Measurements from ENCODE around the gene TM4SF1.

DNA sequence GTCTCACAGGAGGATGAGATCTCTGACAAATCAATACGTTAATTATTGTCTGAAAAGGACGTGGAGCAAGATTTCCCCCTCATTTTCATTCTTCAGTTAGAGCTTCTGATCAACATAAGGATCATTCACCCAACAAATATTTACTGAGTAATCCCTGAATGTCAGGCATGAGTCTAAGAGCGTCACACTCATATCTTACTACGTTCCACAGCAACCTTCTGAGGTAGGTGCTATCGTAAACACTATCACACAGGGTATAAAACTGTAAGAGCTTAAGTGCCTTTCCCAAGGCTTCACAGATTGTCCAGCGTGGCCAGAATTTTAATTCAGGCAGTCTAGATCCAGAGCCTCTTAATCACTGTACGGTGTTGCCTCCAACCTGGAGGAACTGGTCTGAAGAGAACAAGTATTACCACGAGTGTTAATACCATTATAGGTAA is 10.6 kb upstream of the TM4SF1 start:
- TF ChIP-seq, protein P1, sequence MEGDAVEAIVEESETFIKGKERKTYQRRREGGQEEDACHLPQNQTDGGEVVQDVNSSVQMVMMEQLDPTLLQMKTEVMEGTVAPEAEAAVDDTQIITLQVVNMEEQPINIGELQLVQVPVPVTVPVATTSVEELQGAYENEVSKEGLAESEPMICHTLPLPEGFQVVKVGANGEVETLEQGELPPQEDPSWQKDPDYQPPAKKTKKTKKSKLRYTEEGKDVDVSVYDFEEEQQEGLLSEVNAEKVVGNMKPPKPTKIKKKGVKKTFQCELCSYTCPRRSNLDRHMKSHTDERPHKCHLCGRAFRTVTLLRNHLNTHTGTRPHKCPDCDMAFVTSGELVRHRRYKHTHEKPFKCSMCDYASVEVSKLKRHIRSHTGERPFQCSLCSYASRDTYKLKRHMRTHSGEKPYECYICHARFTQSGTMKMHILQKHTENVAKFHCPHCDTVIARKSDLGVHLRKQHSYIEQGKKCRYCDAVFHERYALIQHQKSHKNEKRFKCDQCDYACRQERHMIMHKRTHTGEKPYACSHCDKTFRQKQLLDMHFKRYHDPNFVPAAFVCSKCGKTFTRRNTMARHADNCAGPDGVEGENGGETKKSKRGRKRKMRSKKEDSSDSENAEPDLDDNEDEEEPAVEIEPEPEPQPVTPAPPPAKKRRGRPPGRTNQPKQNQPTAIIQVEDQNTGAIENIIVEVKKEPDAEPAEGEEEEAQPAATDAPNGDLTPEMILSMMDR (IDR thresholded peaks at IDR 0.05) = no peak
- no peak for TF ChIP-seq POLR2A (IDR thresholded peaks at IDR 0.05)

All from Peyer's patch (tissue), 4 donors.